HG02642 (cell line): Measurements from ENCODE around the gene PRR35.
"Not testable (repeated sequence)": the region's sequence is repeated elsewhere in the genome, so short reads cannot be mapped to it uniquely, and the experiment has no call there.

Experiments
- ATAC-seq: cut with Tn5 transposase; IDR thresholded peaks from one replicate; pipeline ENCODE4 v1.9.1; 2021; ENCODE audit warnings: mild to moderate bottlenecking; ENCODE audit not compliant: unreplicated experiment, poor library complexity

Gene PRR35

GRCh38 chr16:591892-592517, 31.8 kb downstream of the PRR35 start:
- no peak for ATAC-seq

GRCh38 chr16:592518-593306, 32.5 kb downstream of the PRR35 start:
- ATAC-seq = no peak

GRCh38 chr16:593406-593805, 33.2 kb downstream of the PRR35 start:
- no peak for ATAC-seq

GRCh38 chr16:593807-594206, 33.6 kb downstream of the PRR35 start:
- no peak for ATAC-seq

GRCh38 chr16:595094-595528, 34.9 kb downstream of the PRR35 start:
- no peak for ATAC-seq

GRCh38 chr16:595942-596735, 35.9 kb downstream of the PRR35 start:
- no peak for ATAC-seq

GRCh38 chr16:596736-597060, 36.5 kb downstream of the PRR35 start:
- ATAC-seq = no peak

GRCh38 chr16:597655-598054, 37.5 kb downstream of the PRR35 start:
- not testable (repeated sequence) for ATAC-seq

GRCh38 chr16:598823-599739, 38.9 kb downstream of the PRR35 start:
- ATAC-seq = no peak

- no peak for ATAC-seq
Measured at GRCh38 chr16:600781-601180, 40.6 kb downstream of the PRR35 start.

- no peak for ATAC-seq
Measured at GRCh38 chr16:603933-604332, 43.7 kb downstream of the PRR35 start.

- ATAC-seq = no peak
Measured at GRCh38 chr16:606656-607307, 46.6 kb downstream of the PRR35 start.

GRCh38 chr16:608019-608418, 47.8 kb downstream of the PRR35 start:
- ATAC-seq = no peak

GRCh38 chr16:609316-609715, 49.1 kb downstream of the PRR35 start:
- ATAC-seq = no peak

GRCh38 chr16:609984-610383, 49.8 kb downstream of the PRR35 start:
- ATAC-seq = no peak

- no peak for ATAC-seq
Measured at GRCh38 chr16:610513-611381, 50.6 kb downstream of the PRR35 start.

GRCh38 chr16:615122-615521, 54.9 kb downstream of the PRR35 start:
- ATAC-seq = no peak
